ENCODE data around the gene VMA21.

The VMA21 gene

GRCh38 chrX:151384807-151385206 is 12.2 kb upstream of the VMA21 start:
- in situ Hi-C loops (cut with MboI; ENCODE audit: low sequenced_read_pairs, unreplicated experiment): no loop called here
- no peak for TF ChIP-seq CTCF (IDR thresholded peaks at IDR 0.05; ENCODE audit: borderline replicate concordance, control extremely low read depth, extremely low read depth, insufficient read depth, missing control alignments)
- no peak for DNase-seq (ENCODE audit: low spot score)

GRCh38 chrX:151386838-151387459 is 10.1 kb upstream of the VMA21 start:
- in situ Hi-C loops (cut with MboI; ENCODE audit: low sequenced_read_pairs, unreplicated experiment): no loop called here
- no peak for TF ChIP-seq CTCF (IDR thresholded peaks at IDR 0.05; ENCODE audit: borderline replicate concordance, control extremely low read depth, extremely low read depth, insufficient read depth, missing control alignments)
- no peak for DNase-seq (ENCODE audit: low spot score)

GRCh38 chrX:151391722-151392121 is 5.3 kb upstream of the VMA21 start:
- in situ Hi-C loops (cut with MboI; ENCODE audit: low sequenced_read_pairs, unreplicated experiment): no loop called here
- no peak for DNase-seq (ENCODE audit: low spot score)
- TF ChIP-seq CTCF (IDR thresholded peaks at IDR 0.05; ENCODE audit: borderline replicate concordance, control extremely low read depth, extremely low read depth, insufficient read depth, missing control alignments): no peak

DNA sequence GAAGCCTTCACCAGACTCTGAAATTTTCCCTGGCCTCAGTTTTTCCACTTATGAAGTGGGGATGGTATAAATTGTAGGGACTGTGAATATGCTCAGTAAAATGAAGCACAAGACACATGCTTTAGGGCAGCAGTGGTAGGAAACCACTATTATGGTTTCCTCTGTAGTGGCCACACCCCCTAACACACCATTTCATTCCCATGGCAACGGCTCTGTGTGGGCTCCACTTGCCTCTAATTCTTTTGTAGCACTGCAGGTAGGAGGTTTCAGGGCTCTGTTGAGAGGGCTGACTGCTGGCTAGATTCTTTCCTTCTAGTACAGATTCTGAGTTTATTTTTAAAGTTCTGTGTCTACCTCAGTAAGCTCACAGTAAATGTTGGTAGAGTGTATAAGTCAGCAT is 3.5 kb upstream of the VMA21 start:
- in situ Hi-C loops (cut with MboI; ENCODE audit: low sequenced_read_pairs, unreplicated experiment): no loop called here
- no peak for TF ChIP-seq CTCF (IDR thresholded peaks at IDR 0.05; ENCODE audit: borderline replicate concordance, control extremely low read depth, extremely low read depth, insufficient read depth, missing control alignments)
- peak; percentile 55 for DNase-seq (ENCODE audit: low spot score)

DNA sequence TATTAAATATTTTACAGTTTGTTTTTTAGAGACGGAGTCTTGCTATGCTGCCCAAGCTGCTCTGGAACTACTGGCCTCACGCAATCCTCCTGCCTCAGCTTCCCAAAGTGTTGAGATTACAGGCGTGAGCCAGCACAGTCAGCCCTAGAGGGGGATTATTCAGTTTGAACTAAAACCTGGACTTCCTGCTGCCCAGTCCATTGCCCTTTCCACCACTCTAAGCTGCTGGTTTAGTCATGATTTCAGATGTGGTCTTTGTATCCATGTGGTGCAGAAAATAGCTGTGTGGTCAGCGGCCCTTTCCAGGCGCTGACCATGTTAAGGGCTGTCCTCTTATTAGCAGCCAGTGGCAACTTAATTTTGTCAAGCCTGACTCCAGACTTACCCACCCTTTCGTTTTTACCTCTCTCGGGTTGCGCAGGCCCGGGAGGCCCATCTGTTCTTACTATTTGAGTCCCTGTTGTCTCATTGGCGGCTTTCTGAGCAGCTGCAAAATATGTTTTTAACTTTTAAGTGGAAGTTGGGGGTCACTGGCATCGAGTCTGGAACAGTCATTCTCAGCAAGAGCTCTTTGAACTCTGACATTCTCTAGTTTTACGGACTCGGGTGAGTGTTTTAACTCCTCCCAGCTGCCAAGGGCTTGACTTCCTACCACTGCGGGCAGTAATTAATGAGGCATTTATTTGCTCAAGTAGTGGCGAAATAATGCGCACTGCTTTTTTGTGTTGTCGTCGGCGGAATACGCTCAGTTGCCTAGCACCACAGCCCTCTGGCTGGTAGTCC is 773 bp upstream of the VMA21 start:
- DNase-seq (ENCODE audit: low spot score): peak; percentile 38
- no peak for TF ChIP-seq CTCF (IDR thresholded peaks at IDR 0.05; ENCODE audit: borderline replicate concordance, control extremely low read depth, extremely low read depth, insufficient read depth, missing control alignments)
- in situ Hi-C loops (cut with MboI; ENCODE audit: low sequenced_read_pairs, unreplicated experiment): no loop called here

- no peak for DNase-seq (ENCODE audit: low spot score)
- in situ Hi-C loops (cut with MboI; ENCODE audit: low sequenced_read_pairs, unreplicated experiment): no loop called here
- no peak for TF ChIP-seq CTCF (IDR thresholded peaks at IDR 0.05; ENCODE audit: borderline replicate concordance, control extremely low read depth, extremely low read depth, insufficient read depth, missing control alignments)
These were observed 700 bp downstream of the VMA21 start for GRCh38 chrX:151397741-151398070.
